GM20431 (cell line): ENCODE measurements around the gene TMEM168.

Experiments
- in situ Hi-C: fragments of 300-500 bp; cut with MseI, MboI; formaldehyde crosslinking; loops from one replicate; pipeline ENCODE4 v1.15.0; 2020; ENCODE audit warnings: low sequenced_read_pairs; ENCODE audit not compliant: unreplicated experiment

The TMEM168 gene

GRCh38 chr7:112726076-112726475 is 64.1 kb downstream of the TMEM168 start:
- in situ Hi-C loops = no loop called here

- in situ Hi-C loops = no loop called here
These were observed 66.8 kb downstream of the TMEM168 start for GRCh38 chr7:112723416-112723815.

GRCh38 chr7:112721366-112721765 is 68.8 kb downstream of the TMEM168 start:
- in situ Hi-C loops = no loop called here

GRCh38 chr7:112715525-112715924 is 74.7 kb downstream of the TMEM168 start:
- in situ Hi-C loops = no loop called here

GRCh38 chr7:112714917-112715316 is 75.3 kb downstream of the TMEM168 start:
- in situ Hi-C loops = no loop called here
